Testis (tissue), 2 donors: ENCODE data around the gene GJB6.

Experiments
- CTCF ChIP-seq, 3 experiments: fragments of 450-650 bp in 2 of 3; fragments of 200-600 bp in 1 of 3; sonication (generic) in 1 of 3; IDR thresholded peaks; one replicate each; pipeline ENCODE4 v1.5.1; 2016 to 2019; ENCODE audit warnings: antibody characterized with exemption in 3 of 3, mild to moderate bottlenecking in 2 of 3, moderate library complexity in 1 of 3
- POLR2A ChIP-seq: fragments of 450-650 bp; IDR thresholded peaks from one replicate; pipeline ENCODE4 v1.6.1; 2017; ENCODE audit warnings: antibody characterized with exemption, mild to moderate bottlenecking, moderate library complexity

GRCh38 chr13:20185366-20186056, 46.6 kb downstream of the GJB6 start:
- TF ChIP-seq POLR2A (no peak), CTCF (IDR thresholded peaks at IDR 0.05) (no peak)
